ENCODE results near the gene KAZN.

DNA sequence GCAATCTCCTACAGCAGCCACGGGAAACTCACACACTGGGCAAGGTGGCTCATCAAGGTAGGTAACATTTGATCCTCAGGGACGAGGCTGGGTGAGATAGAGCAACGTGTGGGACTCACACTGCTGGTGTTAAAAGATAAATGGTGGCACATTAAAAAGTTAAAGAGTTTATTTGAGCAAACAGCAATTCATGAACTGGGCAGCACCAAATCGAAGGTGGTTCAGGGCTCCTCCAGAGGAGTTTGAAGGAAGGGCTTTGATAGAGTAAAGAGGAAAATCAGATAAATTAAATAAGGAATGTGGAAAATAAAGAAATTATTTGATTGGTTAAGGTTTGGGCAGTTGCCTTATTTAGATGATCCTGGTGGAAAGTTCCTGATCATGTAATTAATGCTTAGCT, 531.5 kb downstream of the KAZN start:
- no peak for TF ChIP-seq RARB (CRISPR knock-in tag; IDR thresholded peaks at IDR 0.05)
- TF ChIP-seq NR3C1 (IDR thresholded peaks at IDR 0.05), result no peak
- TF ChIP-seq JUNB (IDR thresholded peaks at IDR 0.05), result no peak
- TF ChIP-seq EP300 (IDR thresholded peaks at IDR 0.05), result no peak

Measured in A549 (cell line).